ENCODE measurements around the gene ACADVL.

ACADVL gene

GRCh38 chr17:7232114-7232513, 12.4 kb downstream of the ACADVL start:
- no peaks in the 10 kb centered on the region for H3K27me3 ChIP-seq (ENCODE audit: insufficient read depth, low read length, poor library complexity)
- no peak overlapping the region for H3K27ac ChIP-seq (ENCODE audit: low read depth, low read length)
- H2AK5ac ChIP-seq (ENCODE audit: low read length) = no peak overlapping the region
- H4K8ac ChIP-seq (ENCODE audit: low read depth, low read length) = no peak overlapping the region
- no peak overlapping the region for H2BK15ac ChIP-seq (replicated peaks; ENCODE audit: low read depth)
- H2BK5ac ChIP-seq (ENCODE audit: low read length) = no peak overlapping the region
- H3K4me2 ChIP-seq (ENCODE audit: low read length) = peak overlapping the region; percentile 6
- H4K5ac ChIP-seq (ENCODE audit: low read length) = no peak overlapping the region
- H3K79me2 ChIP-seq (ENCODE audit: control insufficient read depth, insufficient read depth, low read length) = peaks cover 38% of the 10 kb centered on the region
- no peak overlapping the region for H2BK120ac ChIP-seq (ENCODE audit: low read depth, low read length)
- H3K18ac ChIP-seq (ENCODE audit: low read length) = no peak overlapping the region
- DNase-seq = no peak
- H3K4me1 ChIP-seq (ENCODE audit: control insufficient read depth, low read depth, low read length) = peaks cover 7% of the 10 kb centered on the region
- H3K4ac ChIP-seq (ENCODE audit: low read depth, low read length) = no peak overlapping the region
- no CpG with 5 or more reads among the region's 5 CpGs for WGBS (ENCODE audit: extremely low coverage, insufficient coverage, low lambda C conversion rate)
- no peak overlapping the region for H3K23ac ChIP-seq (ENCODE audit: low read length)
- no peak overlapping the region for H3K4me3 ChIP-seq (ENCODE audit: low read length)
- H3K79me1 ChIP-seq (ENCODE audit: low read length) = peaks cover 25% of the 10 kb centered on the region
- H3K9ac ChIP-seq (ENCODE audit: low read length) = peak overlapping the region; percentile 17
- peak overlapping the region; percentile 17 for H3K56ac ChIP-seq (ENCODE audit: low read length)
- peaks cover 22% of the 10 kb centered on the region for H3K36me3 ChIP-seq (ENCODE audit: control insufficient read depth, insufficient read depth, low read length)

DNA sequence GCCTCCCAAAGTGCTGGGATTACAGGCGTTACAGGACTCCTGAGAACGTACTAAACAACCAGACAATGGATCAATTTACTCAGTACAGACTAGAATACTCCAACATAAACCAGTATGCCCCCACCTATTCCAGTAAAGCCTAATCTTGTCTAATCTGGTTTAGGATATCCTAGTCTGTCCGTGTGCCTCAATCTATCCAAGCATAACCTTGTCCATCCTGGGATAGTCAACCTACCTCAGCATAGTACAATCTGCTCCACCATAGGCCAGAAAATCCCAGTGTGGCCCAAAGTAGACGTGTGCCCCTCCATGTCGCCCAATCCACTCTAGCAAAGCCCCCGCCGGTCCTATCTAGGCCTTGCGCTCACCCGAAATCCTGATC, 14.0 kb downstream of the ACADVL start:
- Histone ChIP-seq H4K5ac (ENCODE audit: low read length) (no peak overlapping the region), H3K79me1 (ENCODE audit: low read length) (peaks cover 23% of the 10 kb centered on the region), H3K9ac (ENCODE audit: low read length) (peak overlapping the region; percentile 89), H3K27ac (ENCODE audit: low read depth, low read length) (peak overlapping the region; percentile 77), H2BK5ac (ENCODE audit: low read length) (no peak overlapping the region), H2BK15ac (replicated peaks; ENCODE audit: low read depth) (no peak overlapping the region), H3K36me3 (ENCODE audit: control insufficient read depth, insufficient read depth, low read length) (peaks cover 17% of the 10 kb centered on the region), H3K4me1 (ENCODE audit: control insufficient read depth, low read depth, low read length) (peaks cover 10% of the 10 kb centered on the region), H3K18ac (ENCODE audit: low read length) (peak overlapping the region; percentile 62), H3K79me2 (ENCODE audit: control insufficient read depth, insufficient read depth, low read length) (peaks cover 46% of the 10 kb centered on the region), H3K4ac (ENCODE audit: low read depth, low read length) (peak overlapping the region; percentile 82), H3K23ac (ENCODE audit: low read length) (no peak overlapping the region), H4K8ac (ENCODE audit: low read depth, low read length) (no peak overlapping the region), H2AK5ac (ENCODE audit: low read length) (no peak overlapping the region), H3K4me3 (ENCODE audit: low read length) (peak overlapping the region; percentile 88), H3K4me2 (ENCODE audit: low read length) (peak overlapping the region; percentile 70), H3K27me3 (ENCODE audit: insufficient read depth, low read length, poor library complexity) (no peaks in the 10 kb centered on the region), H2BK120ac (ENCODE audit: low read depth, low read length) (no peak overlapping the region), H3K56ac (ENCODE audit: low read length) (peak overlapping the region; percentile 96)
- DNase-seq = no peak
- no CpG with 5 or more reads among the region's 9 CpGs for WGBS (ENCODE audit: extremely low coverage, insufficient coverage, low lambda C conversion rate)

DNA sequence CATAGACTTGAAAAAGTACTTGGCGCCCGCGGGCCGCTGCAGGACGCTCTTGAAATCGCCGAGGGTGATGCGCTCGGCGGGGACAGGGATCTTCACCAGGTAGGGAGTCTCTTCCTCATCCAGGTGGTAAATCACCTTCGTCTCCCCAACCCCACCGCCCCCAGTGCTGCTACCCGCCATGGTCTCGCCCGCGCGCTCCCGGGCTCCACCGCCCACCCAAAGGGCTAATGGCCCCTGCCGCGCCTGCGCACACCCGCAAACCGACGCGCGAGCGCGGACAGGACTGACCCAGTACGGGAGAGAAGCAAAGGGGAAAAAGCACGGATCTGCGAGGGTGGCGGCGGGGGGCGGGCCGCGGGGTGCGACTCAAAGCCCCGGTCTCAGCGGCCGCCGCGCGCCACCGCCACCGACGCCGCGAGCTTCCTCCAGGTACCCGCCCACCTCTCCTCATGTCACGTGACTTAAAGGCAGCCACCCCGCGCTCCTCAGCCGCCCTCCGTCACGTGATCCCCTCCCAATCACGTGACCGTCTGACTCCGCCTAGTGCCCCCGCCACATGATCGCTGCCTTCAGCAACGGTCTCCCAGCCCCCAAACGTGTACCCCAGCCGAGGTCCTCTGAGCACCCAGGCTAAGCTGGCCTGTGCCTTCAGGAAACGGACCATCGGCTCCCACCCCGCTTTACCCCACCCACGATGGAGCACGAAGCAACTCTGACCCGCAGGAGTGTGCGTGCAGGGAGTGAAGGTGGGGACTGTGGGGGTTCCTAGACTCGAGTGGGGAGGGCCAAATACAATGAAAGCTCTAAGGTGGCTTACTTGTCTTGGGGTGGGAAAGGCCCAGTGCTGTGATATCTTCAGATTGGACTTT, 14.6 kb downstream of the ACADVL start, which contains the start of gene DVL2:
Gene DVL2 (minus strand): TSS at position 435 of the 869 bp plus-strand sequence. CDS start 255 bp downstream, at position 180.
- no peak within 1 kb of the TSS for H4K5ac ChIP-seq (ENCODE audit: low read length)
- peak within 1 kb of the TSS; percentile 89 for H3K9ac ChIP-seq (ENCODE audit: low read length)
- H3K18ac ChIP-seq (ENCODE audit: low read length) = peak within 1 kb of the TSS; percentile 62
- no peaks in the 10 kb centered on the region for H3K27me3 ChIP-seq (ENCODE audit: insufficient read depth, low read length, poor library complexity)
- H3K4me1 ChIP-seq (ENCODE audit: control insufficient read depth, low read depth, low read length) = peaks cover 10% of the 10 kb centered on the region
- WGBS (ENCODE audit: extremely low coverage, insufficient coverage, low lambda C conversion rate) = no CpG with 5 or more reads among the region's 72 CpGs
- no peak within 1 kb of the TSS for H2BK120ac ChIP-seq (ENCODE audit: low read depth, low read length)
- H3K23ac ChIP-seq (ENCODE audit: low read length) = no peak within 1 kb of the TSS
- H2AK5ac ChIP-seq (ENCODE audit: low read length) = no peak within 1 kb of the TSS
- H3K36me3 ChIP-seq (ENCODE audit: control insufficient read depth, insufficient read depth, low read length) = peaks cover 14% of the 10 kb centered on the region
- no peak within 1 kb of the TSS for H4K8ac ChIP-seq (ENCODE audit: low read depth, low read length)
- no peak within 1 kb of the TSS for H2BK15ac ChIP-seq (replicated peaks; ENCODE audit: low read depth)
- peaks cover 23% of the 10 kb centered on the region for H3K79me1 ChIP-seq (ENCODE audit: low read length)
- peak within 1 kb of the TSS; percentile 47 for H2BK5ac ChIP-seq (ENCODE audit: low read length)
- peak within 1 kb of the TSS; percentile 88 for H3K4me3 ChIP-seq (ENCODE audit: low read length)
- peak; percentile 97 for DNase-seq
- peak within 1 kb of the TSS; percentile 77 for H3K27ac ChIP-seq (ENCODE audit: low read depth, low read length)
- peak within 1 kb of the TSS; percentile 82 for H3K4ac ChIP-seq (ENCODE audit: low read depth, low read length)
- peak within 1 kb of the TSS; percentile 70 for H3K4me2 ChIP-seq (ENCODE audit: low read length)
- H3K56ac ChIP-seq (ENCODE audit: low read length) = peak within 1 kb of the TSS; percentile 96
- peaks cover 52% of the 10 kb centered on the region for H3K79me2 ChIP-seq (ENCODE audit: control insufficient read depth, insufficient read depth, low read length)

- Histone ChIP-seq H3K4me2 (ENCODE audit: low read length) (no peak overlapping the region), H3K4me1 (ENCODE audit: control insufficient read depth, low read depth, low read length) (peaks cover 12% of the 10 kb centered on the region), H3K79me1 (ENCODE audit: low read length) (peaks cover 21% of the 10 kb centered on the region), H3K4me3 (ENCODE audit: low read length) (no peak overlapping the region), H2BK15ac (replicated peaks; ENCODE audit: low read depth) (no peak overlapping the region), H3K4ac (ENCODE audit: low read depth, low read length) (no peak overlapping the region), H2BK5ac (ENCODE audit: low read length) (no peak overlapping the region), H3K27me3 (ENCODE audit: insufficient read depth, low read length, poor library complexity) (no peaks in the 10 kb centered on the region), H3K23ac (ENCODE audit: low read length) (no peak overlapping the region), H3K27ac (ENCODE audit: low read depth, low read length) (no peak overlapping the region), H4K8ac (ENCODE audit: low read depth, low read length) (no peak overlapping the region), H4K5ac (ENCODE audit: low read length) (no peak overlapping the region), H2AK5ac (ENCODE audit: low read length) (no peak overlapping the region), H3K79me2 (ENCODE audit: control insufficient read depth, insufficient read depth, low read length) (peaks cover 58% of the 10 kb centered on the region), H3K18ac (ENCODE audit: low read length) (no peak overlapping the region), H3K9ac (ENCODE audit: low read length) (no peak overlapping the region), H3K36me3 (ENCODE audit: control insufficient read depth, insufficient read depth, low read length) (peaks cover 17% of the 10 kb centered on the region), H3K56ac (ENCODE audit: low read length) (no peak overlapping the region), H2BK120ac (ENCODE audit: low read depth, low read length) (no peak overlapping the region)
- WGBS (ENCODE audit: extremely low coverage, insufficient coverage, low lambda C conversion rate) = no CpG with 5 or more reads among the region's 22 CpGs
- DNase-seq = no peak
Measured at GRCh38 chr17:7235693-7236665, 16.2 kb downstream of the ACADVL start.

DNA sequence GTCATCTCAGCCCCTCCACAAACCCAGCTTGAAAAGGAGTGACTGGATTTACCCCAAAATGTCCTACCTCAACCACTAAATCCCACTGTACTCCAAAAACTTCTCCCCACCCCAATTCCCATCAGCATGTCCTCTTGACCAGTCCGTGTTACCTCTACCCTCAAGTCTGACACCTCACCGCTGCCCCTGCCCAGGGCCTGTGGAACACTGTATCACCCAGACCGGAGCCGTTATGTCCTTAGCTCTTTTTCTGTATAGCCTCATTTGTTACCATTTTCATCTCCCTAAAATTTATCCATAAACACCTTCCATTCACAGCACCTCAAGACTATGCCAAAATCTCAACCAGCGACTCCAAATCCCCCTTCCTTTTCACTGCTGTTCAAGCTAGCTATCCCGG, 17.1 kb downstream of the ACADVL start:
- Histone ChIP-seq H3K9ac (ENCODE audit: low read length) (peak overlapping the region; percentile 83), H3K4ac (ENCODE audit: low read depth, low read length) (no peak overlapping the region), H3K4me3 (ENCODE audit: low read length) (no peak overlapping the region), H3K27me3 (ENCODE audit: insufficient read depth, low read length, poor library complexity) (no peaks in the 10 kb centered on the region), H3K79me2 (ENCODE audit: control insufficient read depth, insufficient read depth, low read length) (peaks cover 61% of the 10 kb centered on the region), H3K36me3 (ENCODE audit: control insufficient read depth, insufficient read depth, low read length) (peaks cover 17% of the 10 kb centered on the region), H2BK120ac (ENCODE audit: low read depth, low read length) (no peak overlapping the region), H3K4me2 (ENCODE audit: low read length) (no peak overlapping the region), H3K4me1 (ENCODE audit: control insufficient read depth, low read depth, low read length) (peaks cover 16% of the 10 kb centered on the region), H4K5ac (ENCODE audit: low read length) (no peak overlapping the region), H3K18ac (ENCODE audit: low read length) (no peak overlapping the region), H2BK5ac (ENCODE audit: low read length) (no peak overlapping the region), H2AK5ac (ENCODE audit: low read length) (no peak overlapping the region), H4K8ac (ENCODE audit: low read depth, low read length) (no peak overlapping the region), H3K23ac (ENCODE audit: low read length) (no peak overlapping the region), H3K27ac (ENCODE audit: low read depth, low read length) (no peak overlapping the region), H3K79me1 (ENCODE audit: low read length) (peaks cover 23% of the 10 kb centered on the region), H2BK15ac (replicated peaks; ENCODE audit: low read depth) (no peak overlapping the region), H3K56ac (ENCODE audit: low read length) (peak overlapping the region; percentile 25)
- WGBS (ENCODE audit: extremely low coverage, insufficient coverage, low lambda C conversion rate) = 100% methylated on average over 1 of the region's 6 CpGs
- no peak for DNase-seq
